ENCODE results near the gene TMED7.

Gene TMED7

GRCh38 chr5:115661563-115661962, 35.7 kb upstream of the TMED7 start:
- DNase-seq = no peak
- H2BK5ac ChIP-seq (ENCODE audit: low read length) = no peak overlapping the region
- no peak overlapping the region for H2BK120ac ChIP-seq (ENCODE audit: low read depth, low read length)
- no peak overlapping the region for H2AK5ac ChIP-seq (ENCODE audit: low read length)
- no peak overlapping the region for H3K4me3 ChIP-seq (ENCODE audit: low read length)
- no peaks in the 10 kb centered on the region for H3K4me1 ChIP-seq (ENCODE audit: control insufficient read depth, low read depth, low read length)
- WGBS (ENCODE audit: extremely low coverage, insufficient coverage, low lambda C conversion rate) = no CpG with 5 or more reads among the region's 2 CpGs
- no peak overlapping the region for H3K4me2 ChIP-seq (ENCODE audit: low read length)
- H3K27ac ChIP-seq (ENCODE audit: low read depth, low read length) = no peak overlapping the region
- no peaks in the 10 kb centered on the region for H3K79me2 ChIP-seq (ENCODE audit: control insufficient read depth, insufficient read depth, low read length)
- no peak overlapping the region for H4K8ac ChIP-seq (ENCODE audit: low read depth, low read length)
- H2BK15ac ChIP-seq (replicated peaks; ENCODE audit: low read depth) = no peak overlapping the region
- no peak overlapping the region for H3K23ac ChIP-seq (ENCODE audit: low read length)
- H3K18ac ChIP-seq (ENCODE audit: low read length) = no peak overlapping the region
- H3K36me3 ChIP-seq (ENCODE audit: control insufficient read depth, insufficient read depth, low read length) = no peaks in the 10 kb centered on the region
- no peak overlapping the region for H3K4ac ChIP-seq (ENCODE audit: low read depth, low read length)
- H3K79me1 ChIP-seq (ENCODE audit: low read length) = no peaks in the 10 kb centered on the region
- no peak overlapping the region for H3K9ac ChIP-seq (ENCODE audit: low read length)
- H4K5ac ChIP-seq (ENCODE audit: low read length) = no peak overlapping the region
- no peaks in the 10 kb centered on the region for H3K27me3 ChIP-seq (ENCODE audit: insufficient read depth, low read length, poor library complexity)
- H3K56ac ChIP-seq (ENCODE audit: low read length) = no peak overlapping the region

DNA sequence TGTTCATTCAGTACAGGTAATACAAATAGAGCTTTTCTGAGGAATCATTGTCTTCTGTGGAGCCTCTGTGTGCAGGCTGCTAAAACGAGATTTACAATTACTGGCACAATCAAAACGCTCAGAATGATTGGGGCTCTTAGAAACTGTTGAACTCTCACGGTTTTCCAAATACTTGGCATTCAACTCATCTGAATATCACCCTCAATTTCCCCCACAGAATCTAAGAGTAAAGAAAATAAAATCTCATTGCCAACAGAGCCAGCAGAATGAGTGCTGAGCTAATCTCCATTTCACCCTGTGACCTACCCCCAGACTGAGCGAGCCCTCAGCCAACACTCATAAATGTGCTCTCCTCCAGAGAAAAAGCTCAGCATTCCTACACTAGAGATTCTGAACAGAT, 35.3 kb upstream of the TMED7 start:
- Histone ChIP-seq H3K4me3 (ENCODE audit: low read length) (no peak overlapping the region), H4K5ac (ENCODE audit: low read length) (no peak overlapping the region), H3K23ac (ENCODE audit: low read length) (no peak overlapping the region), H2BK5ac (ENCODE audit: low read length) (no peak overlapping the region), H4K8ac (ENCODE audit: low read depth, low read length) (no peak overlapping the region), H3K79me1 (ENCODE audit: low read length) (no peaks in the 10 kb centered on the region), H2AK5ac (ENCODE audit: low read length) (no peak overlapping the region), H3K4me1 (ENCODE audit: control insufficient read depth, low read depth, low read length) (no peaks in the 10 kb centered on the region), H3K9ac (ENCODE audit: low read length) (no peak overlapping the region), H2BK120ac (ENCODE audit: low read depth, low read length) (no peak overlapping the region), H3K4me2 (ENCODE audit: low read length) (no peak overlapping the region), H3K36me3 (ENCODE audit: control insufficient read depth, insufficient read depth, low read length) (no peaks in the 10 kb centered on the region), H3K27ac (ENCODE audit: low read depth, low read length) (no peak overlapping the region), H3K27me3 (ENCODE audit: insufficient read depth, low read length, poor library complexity) (no peaks in the 10 kb centered on the region), H3K79me2 (ENCODE audit: control insufficient read depth, insufficient read depth, low read length) (no peaks in the 10 kb centered on the region), H2BK15ac (replicated peaks; ENCODE audit: low read depth) (no peak overlapping the region), H3K56ac (ENCODE audit: low read length) (no peak overlapping the region), H3K4ac (ENCODE audit: low read depth, low read length) (no peak overlapping the region), H3K18ac (ENCODE audit: low read length) (no peak overlapping the region)
- no peak for DNase-seq
- no CpG with 5 or more reads among the region's 4 CpGs for WGBS (ENCODE audit: extremely low coverage, insufficient coverage, low lambda C conversion rate)

DNA sequence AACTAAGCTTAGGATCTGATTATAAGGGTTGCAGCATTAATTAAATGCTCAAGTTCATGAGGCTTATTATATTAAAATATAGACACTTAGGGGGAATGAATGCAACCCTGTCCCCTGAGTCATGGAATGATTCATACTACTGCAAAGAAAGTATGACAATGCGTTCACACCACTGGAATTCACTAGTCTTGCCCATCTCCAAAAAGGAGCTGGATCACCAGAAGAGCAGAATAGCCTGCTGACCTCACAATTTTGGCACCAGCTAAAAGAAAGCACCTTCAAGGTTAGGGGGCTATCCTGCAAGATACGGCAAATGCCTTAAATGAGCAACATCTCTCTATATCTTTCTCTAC, 32.0 kb upstream of the TMED7 start:
- no peak overlapping the region for H3K23ac ChIP-seq (ENCODE audit: low read length)
- H4K8ac ChIP-seq (ENCODE audit: low read depth, low read length) = no peak overlapping the region
- H3K18ac ChIP-seq (ENCODE audit: low read length) = no peak overlapping the region
- no peak overlapping the region for H3K56ac ChIP-seq (ENCODE audit: low read length)
- no peak overlapping the region for H2AK5ac ChIP-seq (ENCODE audit: low read length)
- no CpG with 5 or more reads among the region's 2 CpGs for WGBS (ENCODE audit: extremely low coverage, insufficient coverage, low lambda C conversion rate)
- H3K36me3 ChIP-seq (ENCODE audit: control insufficient read depth, insufficient read depth, low read length) = no peaks in the 10 kb centered on the region
- no peak overlapping the region for H3K4me2 ChIP-seq (ENCODE audit: low read length)
- H3K27ac ChIP-seq (ENCODE audit: low read depth, low read length) = no peak overlapping the region
- H2BK15ac ChIP-seq (replicated peaks; ENCODE audit: low read depth) = no peak overlapping the region
- no peaks in the 10 kb centered on the region for H3K27me3 ChIP-seq (ENCODE audit: insufficient read depth, low read length, poor library complexity)
- DNase-seq = no peak
- H3K4me1 ChIP-seq (ENCODE audit: control insufficient read depth, low read depth, low read length) = no peaks in the 10 kb centered on the region
- H3K79me2 ChIP-seq (ENCODE audit: control insufficient read depth, insufficient read depth, low read length) = no peaks in the 10 kb centered on the region
- no peak overlapping the region for H3K4me3 ChIP-seq (ENCODE audit: low read length)
- no peaks in the 10 kb centered on the region for H3K79me1 ChIP-seq (ENCODE audit: low read length)
- no peak overlapping the region for H3K9ac ChIP-seq (ENCODE audit: low read length)
- H3K4ac ChIP-seq (ENCODE audit: low read depth, low read length) = no peak overlapping the region
- no peak overlapping the region for H4K5ac ChIP-seq (ENCODE audit: low read length)
- H2BK5ac ChIP-seq (ENCODE audit: low read length) = no peak overlapping the region
- no peak overlapping the region for H2BK120ac ChIP-seq (ENCODE audit: low read depth, low read length)

GRCh38 chr5:115657125-115657880, 31.5 kb upstream of the TMED7 start:
- H3K27me3 ChIP-seq (ENCODE audit: insufficient read depth, low read length, poor library complexity) = no peaks in the 10 kb centered on the region
- no peak overlapping the region for H3K18ac ChIP-seq (ENCODE audit: low read length)
- no peaks in the 10 kb centered on the region for H3K79me1 ChIP-seq (ENCODE audit: low read length)
- no peak overlapping the region for H3K27ac ChIP-seq (ENCODE audit: low read depth, low read length)
- no peak overlapping the region for H2AK5ac ChIP-seq (ENCODE audit: low read length)
- H3K4me3 ChIP-seq (ENCODE audit: low read length) = no peak overlapping the region
- no peak overlapping the region for H2BK15ac ChIP-seq (replicated peaks; ENCODE audit: low read depth)
- H3K23ac ChIP-seq (ENCODE audit: low read length) = no peak overlapping the region
- no peak overlapping the region for H2BK120ac ChIP-seq (ENCODE audit: low read depth, low read length)
- no peak overlapping the region for H3K4ac ChIP-seq (ENCODE audit: low read depth, low read length)
- H3K4me1 ChIP-seq (ENCODE audit: control insufficient read depth, low read depth, low read length) = no peaks in the 10 kb centered on the region
- no peak overlapping the region for H4K8ac ChIP-seq (ENCODE audit: low read depth, low read length)
- no peak overlapping the region for H3K9ac ChIP-seq (ENCODE audit: low read length)
- H3K56ac ChIP-seq (ENCODE audit: low read length) = no peak overlapping the region
- no peak overlapping the region for H4K5ac ChIP-seq (ENCODE audit: low read length)
- H2BK5ac ChIP-seq (ENCODE audit: low read length) = no peak overlapping the region
- no peak for DNase-seq
- H3K36me3 ChIP-seq (ENCODE audit: control insufficient read depth, insufficient read depth, low read length) = no peaks in the 10 kb centered on the region
- no peaks in the 10 kb centered on the region for H3K79me2 ChIP-seq (ENCODE audit: control insufficient read depth, insufficient read depth, low read length)
- no peak overlapping the region for H3K4me2 ChIP-seq (ENCODE audit: low read length)
- WGBS (ENCODE audit: extremely low coverage, insufficient coverage, low lambda C conversion rate) = no CpG with 5 or more reads among the region's 2 CpGs

GRCh38 chr5:115656404-115656803, 30.6 kb upstream of the TMED7 start:
- Histone ChIP-seq H3K23ac (ENCODE audit: low read length) (no peak overlapping the region), H3K9ac (ENCODE audit: low read length) (no peak overlapping the region), H3K4ac (ENCODE audit: low read depth, low read length) (no peak overlapping the region), H3K56ac (ENCODE audit: low read length) (no peak overlapping the region), H3K36me3 (ENCODE audit: control insufficient read depth, insufficient read depth, low read length) (no peaks in the 10 kb centered on the region), H4K5ac (ENCODE audit: low read length) (no peak overlapping the region), H2AK5ac (ENCODE audit: low read length) (no peak overlapping the region), H3K18ac (ENCODE audit: low read length) (no peak overlapping the region), H3K79me2 (ENCODE audit: control insufficient read depth, insufficient read depth, low read length) (no peaks in the 10 kb centered on the region), H2BK5ac (ENCODE audit: low read length) (no peak overlapping the region), H3K27me3 (ENCODE audit: insufficient read depth, low read length, poor library complexity) (no peaks in the 10 kb centered on the region), H3K4me2 (ENCODE audit: low read length) (no peak overlapping the region), H2BK120ac (ENCODE audit: low read depth, low read length) (no peak overlapping the region), H3K4me3 (ENCODE audit: low read length) (no peak overlapping the region), H4K8ac (ENCODE audit: low read depth, low read length) (no peak overlapping the region), H3K79me1 (ENCODE audit: low read length) (no peaks in the 10 kb centered on the region), H3K4me1 (ENCODE audit: control insufficient read depth, low read depth, low read length) (no peaks in the 10 kb centered on the region), H3K27ac (ENCODE audit: low read depth, low read length) (no peak overlapping the region), H2BK15ac (replicated peaks; ENCODE audit: low read depth) (no peak overlapping the region)
- no CpG with 5 or more reads among the region's 1 CpG for WGBS (ENCODE audit: extremely low coverage, insufficient coverage, low lambda C conversion rate)
- no peak for DNase-seq

DNA sequence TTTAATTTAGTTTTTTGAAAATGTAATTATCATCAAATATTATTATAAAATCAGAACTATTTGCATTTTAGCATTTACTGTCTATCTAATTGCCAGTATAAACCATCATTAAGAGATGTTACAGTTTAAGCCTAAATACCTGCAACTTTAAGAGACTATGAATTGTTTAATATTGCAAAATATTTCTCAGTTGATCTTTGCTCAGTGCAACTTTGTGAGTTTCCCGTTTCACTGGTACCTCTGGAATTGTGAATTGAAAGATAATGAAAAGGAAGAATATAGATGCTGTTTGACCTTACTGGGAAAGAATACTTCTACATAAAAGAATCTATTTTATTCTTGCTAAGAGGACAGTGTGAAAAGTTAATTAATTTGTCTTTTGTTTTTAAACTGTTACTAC, 30.2 kb upstream of the TMED7 start:
- no peak overlapping the region for H3K18ac ChIP-seq (ENCODE audit: low read length)

More for the DNA sequence above, 30.2 kb upstream of the TMED7 start:
- H3K4ac ChIP-seq (ENCODE audit: low read depth, low read length) = no peak overlapping the region
- H3K4me2 ChIP-seq (ENCODE audit: low read length) = no peak overlapping the region
- H2BK5ac ChIP-seq (ENCODE audit: low read length) = no peak overlapping the region
- H3K79me2 ChIP-seq (ENCODE audit: control insufficient read depth, insufficient read depth, low read length) = no peaks in the 10 kb centered on the region
- no peak overlapping the region for H3K27ac ChIP-seq (ENCODE audit: low read depth, low read length)
- no peak overlapping the region for H2BK15ac ChIP-seq (replicated peaks; ENCODE audit: low read depth)
- no peak overlapping the region for H4K5ac ChIP-seq (ENCODE audit: low read length)
- no peak overlapping the region for H3K23ac ChIP-seq (ENCODE audit: low read length)
- no peaks in the 10 kb centered on the region for H3K4me1 ChIP-seq (ENCODE audit: control insufficient read depth, low read depth, low read length)
- H3K79me1 ChIP-seq (ENCODE audit: low read length) = no peaks in the 10 kb centered on the region
- no CpG with 5 or more reads among the region's 1 CpG for WGBS (ENCODE audit: extremely low coverage, insufficient coverage, low lambda C conversion rate)
- no peak overlapping the region for H3K4me3 ChIP-seq (ENCODE audit: low read length)
- no peak overlapping the region for H2AK5ac ChIP-seq (ENCODE audit: low read length)
- H3K27me3 ChIP-seq (ENCODE audit: insufficient read depth, low read length, poor library complexity) = no peaks in the 10 kb centered on the region
- no peak overlapping the region for H2BK120ac ChIP-seq (ENCODE audit: low read depth, low read length)
- H4K8ac ChIP-seq (ENCODE audit: low read depth, low read length) = no peak overlapping the region
- no peaks in the 10 kb centered on the region for H3K36me3 ChIP-seq (ENCODE audit: control insufficient read depth, insufficient read depth, low read length)
- DNase-seq = no peak
- no peak overlapping the region for H3K9ac ChIP-seq (ENCODE audit: low read length)
- H3K56ac ChIP-seq (ENCODE audit: low read length) = no peak overlapping the region
